T-helper 17 cell (primary cell): ENCODE measurements around the gene ANKRD55. TPM values are rescaled to one million over a fixed set of nuclear protein-coding genes. Genes with fewer than 3 reads are reported as not detected.
"Not testable (repeated sequence)": the region's sequence is repeated elsewhere in the genome, so short reads cannot be mapped to it uniquely, and the experiment has no call there.

Experiments used
- ATAC-seq: fragments of 150-1000 bp; cut with Tn5 transposase; 2 replicates; pipeline ENCODE4 v1.10.0; 2021; ENCODE audit warnings: mild to moderate bottlenecking, moderate library complexity
- DNase-seq, 3 donors: peaks; one replicate each; pipeline versions ENCODE4 v3.0.0 to v3.0.0-alpha.2; 2020 to 2021
- H3K9me3 ChIP-seq: one replicate; pipeline ENCODE4 v1.7.0; 2013; ENCODE audit warnings: low read length, mild to moderate bottlenecking; ENCODE audit not compliant: control insufficient read depth, poor library complexity, severe bottlenecking
- H3K27ac Mint-ChIP-seq: one replicate; pipeline ENCODE4 v1.8.0; 2022; ENCODE audit warnings: mild to moderate bottlenecking, moderate library complexity, mixed read lengths
- H3K27me3 Mint-ChIP-seq: one replicate; pipeline ENCODE4 v1.8.0; 2022; ENCODE audit warnings: mixed read lengths
- H3K36me3 Mint-ChIP-seq: one replicate; pipeline ENCODE4 v1.8.0; 2022; ENCODE audit warnings: low read depth, mixed read lengths
- H3K4me1 Mint-ChIP-seq: one replicate; pipeline ENCODE4 v1.8.0; 2022; ENCODE audit warnings: mild to moderate bottlenecking, mixed read lengths
- H3K4me3 Mint-ChIP-seq: one replicate; pipeline ENCODE4 v1.8.0; 2022; ENCODE audit warnings: mild to moderate bottlenecking, moderate library complexity, mixed read lengths
- total RNA-seq, 4 donors: library from RNA in 2 of 4; stranded (reverse) in 2 of 4; gene quantifications; one replicate each; pipeline ENCODE4 v1.2.3 and lab custom pipeline; 2022 to 2026

Gene ANKRD55
- total RNA-seq, 2 donors from 2014 or later, result 2.3 to 3.1 TPM

- H3K36me3 Mint-ChIP-seq, result no peaks in the 10 kb centered on the region
- no peaks in the 10 kb centered on the region for H3K9me3 ChIP-seq
- DNase-seq, result no peak
- no peak overlapping the region for H3K4me3 Mint-ChIP-seq
- no peaks in the 10 kb centered on the region for H3K4me1 Mint-ChIP-seq
- no peak for ATAC-seq
- peaks cover 7% of the 10 kb centered on the region for H3K27me3 Mint-ChIP-seq
- no peak overlapping the region for H3K27ac Mint-ChIP-seq
Observed at GRCh38 chr5:56247592-56247991, 14.5 kb upstream of the ANKRD55 start.

GRCh38 chr5:56246769-56247168 lies 13.6 kb upstream of the ANKRD55 start:
- H3K9me3 ChIP-seq, result no peaks in the 10 kb centered on the region
- no peak overlapping the region for H3K27ac Mint-ChIP-seq
- ATAC-seq, result no peak
- H3K27me3 Mint-ChIP-seq, result peaks cover 7% of the 10 kb centered on the region
- no peak overlapping the region for H3K4me3 Mint-ChIP-seq
- H3K36me3 Mint-ChIP-seq, result no peaks in the 10 kb centered on the region
- DNase-seq, result no peak
- no peaks in the 10 kb centered on the region for H3K4me1 Mint-ChIP-seq

GRCh38 chr5:56245481-56245880 lies 12.4 kb upstream of the ANKRD55 start:
- no peaks in the 10 kb centered on the region for H3K9me3 ChIP-seq
- ATAC-seq (no peak), DNase-seq (no peak)
- H3K4me3 Mint-ChIP-seq, result no peak overlapping the region
- H3K4me1 Mint-ChIP-seq, result no peaks in the 10 kb centered on the region
- no peak overlapping the region for H3K27ac Mint-ChIP-seq
- H3K27me3 Mint-ChIP-seq, result peaks cover 7% of the 10 kb centered on the region
- no peaks in the 10 kb centered on the region for H3K36me3 Mint-ChIP-seq

GRCh38 chr5:56244627-56245026 lies 11.5 kb upstream of the ANKRD55 start:
- H3K27me3 Mint-ChIP-seq, result peaks cover 7% of the 10 kb centered on the region
- no peak for ATAC-seq
- no peaks in the 10 kb centered on the region for H3K4me1 Mint-ChIP-seq
- no peaks in the 10 kb centered on the region for H3K9me3 ChIP-seq
- DNase-seq, result no peak
- no peak overlapping the region for H3K4me3 Mint-ChIP-seq
- H3K36me3 Mint-ChIP-seq, result no peaks in the 10 kb centered on the region
- no peak overlapping the region for H3K27ac Mint-ChIP-seq

- ATAC-seq, result not testable (repeated sequence)
Observed at GRCh38 chr5:56242271-56242670, 9.1 kb upstream of the ANKRD55 start.

GRCh38 chr5:56232538-56232937 lies 592 bp downstream of the ANKRD55 start:
- H3K4me1 Mint-ChIP-seq, result peaks cover 4% of the 10 kb centered on the region
- H3K27me3 Mint-ChIP-seq, result peaks cover 28% of the 10 kb centered on the region
- peaks cover 3% of the 10 kb centered on the region for H3K36me3 Mint-ChIP-seq
- no peak overlapping the region for H3K27ac Mint-ChIP-seq
- no peak overlapping the region for H3K4me3 Mint-ChIP-seq
- ATAC-seq, result no peak
- no peak for DNase-seq
- H3K9me3 ChIP-seq, result no peaks in the 10 kb centered on the region

More at GRCh38 chr5:56242271-56242670, 9.1 kb upstream of the ANKRD55 start:
- not testable (repeated sequence) for H3K27ac Mint-ChIP-seq, H3K4me1 Mint-ChIP-seq, DNase-seq, H3K36me3 Mint-ChIP-seq, H3K4me3 Mint-ChIP-seq, H3K9me3 ChIP-seq, H3K27me3 Mint-ChIP-seq

GRCh38 chr5:56230576-56230975 lies 2.6 kb downstream of the ANKRD55 start:
- ATAC-seq (no peak), DNase-seq (no peak)
- no peak overlapping the region for H3K27ac Mint-ChIP-seq
- H3K4me1 Mint-ChIP-seq, result peaks cover 10% of the 10 kb centered on the region
- H3K36me3 Mint-ChIP-seq, result peaks cover 3% of the 10 kb centered on the region
- H3K4me3 Mint-ChIP-seq, result no peak overlapping the region
- no peaks in the 10 kb centered on the region for H3K9me3 ChIP-seq
- peaks cover 18% of the 10 kb centered on the region for H3K27me3 Mint-ChIP-seq

GRCh38 chr5:56229111-56229510 lies 4.0 kb downstream of the ANKRD55 start:
- peaks cover 10% of the 10 kb centered on the region for H3K4me1 Mint-ChIP-seq
- ATAC-seq, result no peak
- no peaks in the 10 kb centered on the region for H3K9me3 ChIP-seq
- H3K27me3 Mint-ChIP-seq, result peaks cover 6% of the 10 kb centered on the region
- no peak for DNase-seq
- H3K4me3 Mint-ChIP-seq, result no peak overlapping the region
- peaks cover 3% of the 10 kb centered on the region for H3K36me3 Mint-ChIP-seq
- H3K27ac Mint-ChIP-seq, result no peak overlapping the region

- Mint-ChIP-seq H3K36me3 (peaks cover 3% of the 10 kb centered on the region), H3K27me3 (peaks cover 4% of the 10 kb centered on the region), H3K4me1 (peaks cover 10% of the 10 kb centered on the region), H3K4me3 (no peak overlapping the region), H3K27ac (no peak overlapping the region)
- ATAC-seq (no peak), DNase-seq (no peak)
- no peaks in the 10 kb centered on the region for H3K9me3 ChIP-seq
Observed at GRCh38 chr5:56228631-56229030, 4.5 kb downstream of the ANKRD55 start.

- DNase-seq, result no peak
- no peak for ATAC-seq
- peaks cover 4% of the 10 kb centered on the region for H3K27me3 Mint-ChIP-seq
- H3K4me1 Mint-ChIP-seq, result peaks cover 9% of the 10 kb centered on the region
- no peak overlapping the region for H3K27ac Mint-ChIP-seq
- H3K36me3 Mint-ChIP-seq, result peaks cover 3% of the 10 kb centered on the region
- no peaks in the 10 kb centered on the region for H3K9me3 ChIP-seq
- H3K4me3 Mint-ChIP-seq, result no peak overlapping the region
Observed at GRCh38 chr5:56227691-56228090, 5.4 kb downstream of the ANKRD55 start.

GRCh38 chr5:56223298-56223697 lies 9.8 kb downstream of the ANKRD55 start:
- H3K27me3 Mint-ChIP-seq, H3K4me1 Mint-ChIP-seq, H3K9me3 ChIP-seq, H3K27ac Mint-ChIP-seq, ATAC-seq, H3K36me3 Mint-ChIP-seq, H3K4me3 Mint-ChIP-seq, DNase-seq: not testable (repeated sequence)

- peak overlapping the region; percentile 1 for H3K4me3 Mint-ChIP-seq
- not testable (repeated sequence) for H3K27me3 Mint-ChIP-seq, H3K9me3 ChIP-seq, ATAC-seq, DNase-seq, H3K4me1 Mint-ChIP-seq, H3K27ac Mint-ChIP-seq, H3K36me3 Mint-ChIP-seq
Observed at GRCh38 chr5:56221601-56222000, 11.5 kb downstream of the ANKRD55 start.

- H3K27ac Mint-ChIP-seq, result no peak overlapping the region
- DNase-seq (no peak), ATAC-seq (no peak)
- no peaks in the 10 kb centered on the region for H3K4me1 Mint-ChIP-seq
- H3K9me3 ChIP-seq, result peaks cover 4% of the 10 kb centered on the region
- no peaks in the 10 kb centered on the region for H3K36me3 Mint-ChIP-seq
- H3K27me3 Mint-ChIP-seq, result no peaks in the 10 kb centered on the region
- no peak overlapping the region for H3K4me3 Mint-ChIP-seq
Observed at GRCh38 chr5:56215019-56215830, 17.9 kb downstream of the ANKRD55 start.

- H3K4me1 Mint-ChIP-seq, H3K9me3 ChIP-seq, H3K27me3 Mint-ChIP-seq, H3K27ac Mint-ChIP-seq, H3K4me3 Mint-ChIP-seq, H3K36me3 Mint-ChIP-seq, DNase-seq, ATAC-seq: not testable (repeated sequence)
Observed at GRCh38 chr5:56213886-56214535, 19.1 kb downstream of the ANKRD55 start.
